ENCODE measurements around the gene NR5A1.

DNA sequence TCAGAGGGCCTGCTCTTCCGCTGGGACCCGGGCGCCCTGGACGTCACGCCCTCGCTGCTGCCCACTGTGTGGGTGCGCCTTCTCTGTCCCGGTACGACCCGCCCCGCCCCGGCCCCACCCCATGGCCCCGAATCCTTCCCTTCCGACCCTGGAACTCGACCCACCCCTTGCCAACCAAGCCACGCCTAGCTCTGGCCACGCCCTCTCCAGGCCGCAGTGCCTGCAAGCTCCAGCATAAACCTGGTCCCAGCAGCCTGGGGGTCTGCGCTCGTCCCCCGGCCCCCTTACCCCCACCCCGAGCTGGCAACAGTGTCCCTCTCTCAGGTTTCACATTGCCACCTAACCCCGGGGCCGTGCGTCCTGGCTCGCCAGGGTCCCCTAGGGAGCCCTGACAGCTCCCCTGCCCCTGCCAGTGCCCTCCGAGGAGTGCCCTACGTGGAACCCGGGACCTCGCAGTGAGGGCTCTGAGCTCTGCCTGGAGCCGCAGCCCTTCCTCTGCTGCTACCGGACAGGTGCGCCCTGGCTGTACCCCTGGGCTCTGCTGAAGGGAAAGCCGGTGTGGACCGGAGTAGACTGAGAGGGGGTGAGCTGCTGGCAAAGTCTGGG, 53.5 kb downstream of the NR5A1 start:
- no peak for TF ChIP-seq ARNTL (CRISPR knock-in tag; IDR thresholded peaks at IDR 0.05; ENCODE audit: borderline replicate concordance, low read depth)
- TF ChIP-seq, protein P1, sequence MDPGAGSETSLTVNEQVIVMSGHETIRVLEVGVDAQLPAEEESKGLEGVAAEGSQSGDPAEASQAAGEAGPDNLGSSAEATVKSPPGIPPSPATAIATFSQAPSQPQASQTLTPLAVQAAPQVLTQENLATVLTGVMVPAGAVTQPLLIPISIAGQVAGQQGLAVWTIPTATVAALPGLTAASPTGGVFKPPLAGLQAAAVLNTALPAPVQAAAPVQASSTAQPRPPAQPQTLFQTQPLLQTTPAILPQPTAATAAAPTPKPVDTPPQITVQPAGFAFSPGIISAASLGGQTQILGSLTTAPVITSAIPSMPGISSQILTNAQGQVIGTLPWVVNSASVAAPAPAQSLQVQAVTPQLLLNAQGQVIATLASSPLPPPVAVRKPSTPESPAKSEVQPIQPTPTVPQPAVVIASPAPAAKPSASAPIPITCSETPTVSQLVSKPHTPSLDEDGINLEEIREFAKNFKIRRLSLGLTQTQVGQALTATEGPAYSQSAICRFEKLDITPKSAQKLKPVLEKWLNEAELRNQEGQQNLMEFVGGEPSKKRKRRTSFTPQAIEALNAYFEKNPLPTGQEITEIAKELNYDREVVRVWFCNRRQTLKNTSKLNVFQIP (CRISPR knock-in tag; IDR thresholded peaks at IDR 0.05; ENCODE audit: borderline replicate concordance, low read depth) = no peak
- TF ChIP-seq ZC3H10 (CRISPR knock-in tag; IDR thresholded peaks at IDR 0.05) = no peak
- TF ChIP-seq, protein P2, sequence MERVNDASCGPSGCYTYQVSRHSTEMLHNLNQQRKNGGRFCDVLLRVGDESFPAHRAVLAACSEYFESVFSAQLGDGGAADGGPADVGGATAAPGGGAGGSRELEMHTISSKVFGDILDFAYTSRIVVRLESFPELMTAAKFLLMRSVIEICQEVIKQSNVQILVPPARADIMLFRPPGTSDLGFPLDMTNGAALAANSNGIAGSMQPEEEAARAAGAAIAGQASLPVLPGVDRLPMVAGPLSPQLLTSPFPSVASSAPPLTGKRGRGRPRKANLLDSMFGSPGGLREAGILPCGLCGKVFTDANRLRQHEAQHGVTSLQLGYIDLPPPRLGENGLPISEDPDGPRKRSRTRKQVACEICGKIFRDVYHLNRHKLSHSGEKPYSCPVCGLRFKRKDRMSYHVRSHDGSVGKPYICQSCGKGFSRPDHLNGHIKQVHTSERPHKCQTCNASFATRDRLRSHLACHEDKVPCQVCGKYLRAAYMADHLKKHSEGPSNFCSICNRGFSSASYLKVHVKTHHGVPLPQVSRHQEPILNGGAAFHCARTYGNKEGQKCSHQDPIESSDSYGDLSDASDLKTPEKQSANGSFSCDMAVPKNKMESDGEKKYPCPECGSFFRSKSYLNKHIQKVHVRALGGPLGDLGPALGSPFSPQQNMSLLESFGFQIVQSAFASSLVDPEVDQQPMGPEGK (CRISPR knock-in tag; IDR thresholded peaks at IDR 0.05; ENCODE audit: borderline replicate concordance) = no peak
- TF ChIP-seq RARB (CRISPR knock-in tag; IDR thresholded peaks at IDR 0.05) = no peak
- no peak for TF ChIP-seq ZNF8 (CRISPR knock-in tag; IDR thresholded peaks at IDR 0.05)
- TF ChIP-seq TCF4 (CRISPR knock-in tag; IDR thresholded peaks at IDR 0.05; ENCODE audit: borderline replicate concordance) = no peak
- TF ChIP-seq ZNF565 (CRISPR knock-in tag; conservative IDR thresholded peaks at IDR 0.05; ENCODE audit: low read depth) = no peak
- no peak for TF ChIP-seq ZFP3 (CRISPR knock-in tag; IDR thresholded peaks at IDR 0.05)
- TF ChIP-seq ISL1 (CRISPR knock-in tag; IDR thresholded peaks at IDR 0.05) = no peak
- no peak for TF ChIP-seq PPARA (CRISPR knock-in tag; IDR thresholded peaks at IDR 0.05; ENCODE audit: borderline replicate concordance)
- TF ChIP-seq, protein P3, sequence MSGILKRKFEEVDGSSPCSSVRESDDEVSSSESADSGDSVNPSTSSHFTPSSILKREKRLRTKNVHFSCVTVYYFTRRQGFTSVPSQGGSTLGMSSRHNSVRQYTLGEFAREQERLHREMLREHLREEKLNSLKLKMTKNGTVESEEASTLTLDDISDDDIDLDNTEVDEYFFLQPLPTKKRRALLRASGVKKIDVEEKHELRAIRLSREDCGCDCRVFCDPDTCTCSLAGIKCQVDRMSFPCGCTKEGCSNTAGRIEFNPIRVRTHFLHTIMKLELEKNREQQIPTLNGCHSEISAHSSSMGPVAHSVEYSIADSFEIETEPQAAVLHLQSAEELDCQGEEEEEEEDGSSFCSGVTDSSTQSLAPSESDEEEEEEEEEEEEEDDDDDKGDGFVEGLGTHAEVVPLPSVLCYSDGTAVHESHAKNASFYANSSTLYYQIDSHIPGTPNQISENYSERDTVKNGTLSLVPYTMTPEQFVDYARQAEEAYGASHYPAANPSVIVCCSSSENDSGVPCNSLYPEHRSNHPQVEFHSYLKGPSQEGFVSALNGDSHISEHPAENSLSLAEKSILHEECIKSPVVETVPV (CRISPR knock-in tag; IDR thresholded peaks at IDR 0.05) = no peak
- TF ChIP-seq ESRRG (CRISPR knock-in tag; IDR thresholded peaks at IDR 0.05) = no peak
- no peak for TF ChIP-seq TOX (CRISPR knock-in tag; IDR thresholded peaks at IDR 0.05; ENCODE audit: borderline replicate concordance)
